ENCODE measurements around the gene GRM4.

GRM4 gene

GRCh38 chr6:34152806-34153520, 7.1 kb upstream of the GRM4 start:
- H2AFZ ChIP-seq (ENCODE audit: low read length), result no peak overlapping the region
- H3K9me3 ChIP-seq (ENCODE audit: insufficient read depth, low read depth, low read length), result no peaks in the 10 kb centered on the region
- TF ChIP-seq CTCF (conservative IDR thresholded peaks at IDR 0.05; ENCODE audit: low read length), result no peak
- no peak for TF ChIP-seq EZH2phosphoT487 (IDR thresholded peaks at IDR 0.05; ENCODE audit: borderline replicate concordance)
- H4K20me1 ChIP-seq (ENCODE audit: insufficient read depth, low read length, poor library complexity, severe bottlenecking), result no peaks in the 10 kb centered on the region
- H3F3A ChIP-seq (ENCODE audit: low read depth), result no peaks in the 10 kb centered on the region
- H3K4me1 ChIP-seq (ENCODE audit: insufficient read depth, low read length, poor library complexity, severe bottlenecking), result no peaks in the 10 kb centered on the region
- H3K79me2 ChIP-seq (ENCODE audit: insufficient read depth, low read length), result no peaks in the 10 kb centered on the region
- peaks cover 8% of the 10 kb centered on the region for H3K27me3 ChIP-seq (ENCODE audit: insufficient read depth, low read length, poor library complexity, severe bottlenecking)
- no peaks in the 10 kb centered on the region for H3K9me2 ChIP-seq (replicated peaks; ENCODE audit: low read depth, low read length)
- H3K36me3 ChIP-seq (ENCODE audit: insufficient read depth, low read length), result no peaks in the 10 kb centered on the region
- H3K9ac ChIP-seq (ENCODE audit: low read depth, low read length, poor library complexity, severe bottlenecking), result no peak overlapping the region
- no peak overlapping the region for H3K4me2 ChIP-seq (ENCODE audit: low read depth, low read length, poor library complexity, severe bottlenecking)
- no peak overlapping the region for H3K4me3 ChIP-seq (ENCODE audit: low read length, poor library complexity, severe bottlenecking)

GRCh38 chr6:34152042-34152524, 6.2 kb upstream of the GRM4 start:
- H3K9ac ChIP-seq (ENCODE audit: low read depth, low read length, poor library complexity, severe bottlenecking), result no peak overlapping the region

GRCh38 chr6:34151321-34152041, 5.6 kb upstream of the GRM4 start:
- Histone ChIP-seq H2AFZ (ENCODE audit: low read length) (no peak overlapping the region), H3K4me1 (ENCODE audit: insufficient read depth, low read length, poor library complexity, severe bottlenecking) (no peaks in the 10 kb centered on the region), H3K9me3 (ENCODE audit: insufficient read depth, low read depth, low read length) (no peaks in the 10 kb centered on the region), H3K79me2 (ENCODE audit: insufficient read depth, low read length) (no peaks in the 10 kb centered on the region), H3F3A (ENCODE audit: low read depth) (no peaks in the 10 kb centered on the region), H3K36me3 (ENCODE audit: insufficient read depth, low read length) (no peaks in the 10 kb centered on the region), H3K4me2 (ENCODE audit: low read depth, low read length, poor library complexity, severe bottlenecking) (no peak overlapping the region), H3K9me2 (replicated peaks; ENCODE audit: low read depth, low read length) (no peaks in the 10 kb centered on the region), H3K9ac (ENCODE audit: low read depth, low read length, poor library complexity, severe bottlenecking) (no peak overlapping the region), H3K27me3 (ENCODE audit: insufficient read depth, low read length, poor library complexity, severe bottlenecking) (peaks cover 8% of the 10 kb centered on the region), H4K20me1 (ENCODE audit: insufficient read depth, low read length, poor library complexity, severe bottlenecking) (no peaks in the 10 kb centered on the region), H3K4me3 (ENCODE audit: low read length, poor library complexity, severe bottlenecking) (no peak overlapping the region)
- TF ChIP-seq EZH2phosphoT487 (IDR thresholded peaks at IDR 0.05; ENCODE audit: borderline replicate concordance), result no peak
- no peak for TF ChIP-seq CTCF (conservative IDR thresholded peaks at IDR 0.05; ENCODE audit: low read length)

More at GRCh38 chr6:34152042-34152524, 6.2 kb upstream of the GRM4 start:
- Histone ChIP-seq H3K79me2 (ENCODE audit: insufficient read depth, low read length) (no peaks in the 10 kb centered on the region), H3K36me3 (ENCODE audit: insufficient read depth, low read length) (no peaks in the 10 kb centered on the region), H3K4me2 (ENCODE audit: low read depth, low read length, poor library complexity, severe bottlenecking) (no peak overlapping the region), H4K20me1 (ENCODE audit: insufficient read depth, low read length, poor library complexity, severe bottlenecking) (no peaks in the 10 kb centered on the region), H3F3A (ENCODE audit: low read depth) (no peaks in the 10 kb centered on the region), H3K9me2 (replicated peaks; ENCODE audit: low read depth, low read length) (no peaks in the 10 kb centered on the region), H3K9me3 (ENCODE audit: insufficient read depth, low read depth, low read length) (no peaks in the 10 kb centered on the region), H3K4me1 (ENCODE audit: insufficient read depth, low read length, poor library complexity, severe bottlenecking) (no peaks in the 10 kb centered on the region), H3K4me3 (ENCODE audit: low read length, poor library complexity, severe bottlenecking) (no peak overlapping the region), H3K27me3 (ENCODE audit: insufficient read depth, low read length, poor library complexity, severe bottlenecking) (peaks cover 8% of the 10 kb centered on the region), H2AFZ (ENCODE audit: low read length) (no peak overlapping the region)
- no peak for TF ChIP-seq EZH2phosphoT487 (IDR thresholded peaks at IDR 0.05; ENCODE audit: borderline replicate concordance)
- no peak for TF ChIP-seq CTCF (conservative IDR thresholded peaks at IDR 0.05; ENCODE audit: low read length)
